Measurements from ENCODE around the gene FGF14. TPM values are rescaled to one million over a fixed set of nuclear protein-coding genes. Genes with fewer than 3 reads are reported as not detected.
"Not testable (repeated sequence)": the region's sequence is repeated elsewhere in the genome, so short reads cannot be mapped to it uniquely, and the experiment has no call there.

FGF14 gene
- total RNA-seq, 1 experiment from 2014 or later = not detected

GRCh38 chr13:102033386-102033785 lies 368.5 kb downstream of the FGF14 start:
- DNase-seq (ENCODE audit: low spot score) = no peak
- in situ Hi-C loops (cut with HindIII; ENCODE audit: low sequenced_read_pairs) = no loop called here

- in situ Hi-C loops (cut with HindIII; ENCODE audit: low sequenced_read_pairs) = no loop called here
Observed at GRCh38 chr13:102028868-102029267, 373.0 kb downstream of the FGF14 start.

GRCh38 chr13:102028206-102028605 lies 373.6 kb downstream of the FGF14 start:
- in situ Hi-C loops (cut with HindIII; ENCODE audit: low sequenced_read_pairs) = no loop called here
- peak; percentile 80 for DNase-seq (ENCODE audit: low spot score)

More at GRCh38 chr13:102028868-102029267, 373.0 kb downstream of the FGF14 start:
- DNase-seq (ENCODE audit: low spot score) = peak; percentile 65

GRCh38 chr13:102021777-102022176 lies 380.1 kb downstream of the FGF14 start:
- no peak for DNase-seq (ENCODE audit: low spot score)
- in situ Hi-C loops (cut with HindIII; ENCODE audit: low sequenced_read_pairs) = no loop called here

GRCh38 chr13:102020611-102021216 lies 381.1 kb downstream of the FGF14 start:
- peak; percentile 87 for DNase-seq (ENCODE audit: low spot score)
- in situ Hi-C loops (cut with HindIII; ENCODE audit: low sequenced_read_pairs) = no loop called here

- DNase-seq (ENCODE audit: low spot score) = no peak
- in situ Hi-C loops (cut with HindIII; ENCODE audit: low sequenced_read_pairs) = no loop called here
Observed at GRCh38 chr13:102018716-102019115, 383.1 kb downstream of the FGF14 start.

- in situ Hi-C loops (cut with HindIII; ENCODE audit: low sequenced_read_pairs) = no loop called here
- no peak for DNase-seq (ENCODE audit: low spot score)
Observed at GRCh38 chr13:102017248-102017647, 384.6 kb downstream of the FGF14 start.

- peak; percentile 92 for DNase-seq (ENCODE audit: low spot score)
- in situ Hi-C loops (cut with HindIII; ENCODE audit: low sequenced_read_pairs) = no loop called here
Observed at GRCh38 chr13:102012299-102013293, 389.3 kb downstream of the FGF14 start.

GRCh38 chr13:102011455-102011854 lies 390.4 kb downstream of the FGF14 start:
- in situ Hi-C loops (cut with HindIII; ENCODE audit: low sequenced_read_pairs) = not testable (repeated sequence)
- peak; percentile 89 for DNase-seq (ENCODE audit: low spot score)

- in situ Hi-C loops (cut with HindIII; ENCODE audit: low sequenced_read_pairs) = no loop called here
Observed at GRCh38 chr13:102003848-102004570, 397.8 kb downstream of the FGF14 start.

GRCh38 chr13:102002287-102002686 lies 399.6 kb downstream of the FGF14 start:
- in situ Hi-C loops (cut with HindIII; ENCODE audit: low sequenced_read_pairs) = no loop called here
- no peak for DNase-seq (ENCODE audit: low spot score)

More at GRCh38 chr13:102003848-102004570, 397.8 kb downstream of the FGF14 start:
- DNase-seq (ENCODE audit: low spot score) = peak; percentile 52

GRCh38 chr13:102000764-102001163 lies 401.1 kb downstream of the FGF14 start:
- in situ Hi-C loops (cut with HindIII; ENCODE audit: low sequenced_read_pairs) = no loop called here

GRCh38 chr13:101998129-101998528 lies 403.7 kb downstream of the FGF14 start:
- no peak for DNase-seq (ENCODE audit: low spot score)
- in situ Hi-C loops (cut with HindIII; ENCODE audit: low sequenced_read_pairs) = no loop called here

More at GRCh38 chr13:102000764-102001163, 401.1 kb downstream of the FGF14 start:
- no peak for DNase-seq (ENCODE audit: low spot score)

- DNase-seq (ENCODE audit: low spot score) = peak; percentile 79
- in situ Hi-C loops (cut with HindIII; ENCODE audit: low sequenced_read_pairs) = no loop called here
Observed at GRCh38 chr13:101996954-101997353, 404.9 kb downstream of the FGF14 start.

- no peak for DNase-seq (ENCODE audit: low spot score)
- in situ Hi-C loops (cut with HindIII; ENCODE audit: low sequenced_read_pairs) = no loop called here
Observed at GRCh38 chr13:101989798-101990350, 412.0 kb downstream of the FGF14 start.

- DNase-seq (ENCODE audit: low spot score) = no peak
- in situ Hi-C loops (cut with HindIII; ENCODE audit: low sequenced_read_pairs) = no loop called here
Observed at GRCh38 chr13:101988140-101988539, 413.7 kb downstream of the FGF14 start.

GRCh38 chr13:101986316-101986715 lies 415.5 kb downstream of the FGF14 start:
- in situ Hi-C loops (cut with HindIII; ENCODE audit: low sequenced_read_pairs) = no loop called here
- DNase-seq (ENCODE audit: low spot score) = no peak

- peak; percentile 36 for DNase-seq (ENCODE audit: low spot score)
- in situ Hi-C loops (cut with HindIII; ENCODE audit: low sequenced_read_pairs) = no loop called here
Observed at GRCh38 chr13:101985321-101985720, 416.5 kb downstream of the FGF14 start.

GRCh38 chr13:101982903-101983302 lies 418.9 kb downstream of the FGF14 start:
- in situ Hi-C loops (cut with HindIII; ENCODE audit: low sequenced_read_pairs) = no loop called here
- DNase-seq (ENCODE audit: low spot score) = no peak

All from G401 (cell line).